ENCODE measurements around the gene RIOX2. TPM values are rescaled to one million over a fixed set of nuclear protein-coding genes. Genes with fewer than 3 reads are reported as not detected.

Gene RIOX2
- total RNA-seq, 3 donors from 2014 or later = 13.5 to 20.8 (median 20.7) TPM

- Histone ChIP-seq H3K36me3 (ENCODE audit: low read depth) (no peaks in the 10 kb centered on the region), H3K4me1 (ENCODE audit: low read depth) (peaks cover 13% of the 10 kb centered on the region), H3K4me3 (no peak overlapping the region), H3K9me3 (no peaks in the 10 kb centered on the region)
- TF ChIP-seq, protein P1, sequence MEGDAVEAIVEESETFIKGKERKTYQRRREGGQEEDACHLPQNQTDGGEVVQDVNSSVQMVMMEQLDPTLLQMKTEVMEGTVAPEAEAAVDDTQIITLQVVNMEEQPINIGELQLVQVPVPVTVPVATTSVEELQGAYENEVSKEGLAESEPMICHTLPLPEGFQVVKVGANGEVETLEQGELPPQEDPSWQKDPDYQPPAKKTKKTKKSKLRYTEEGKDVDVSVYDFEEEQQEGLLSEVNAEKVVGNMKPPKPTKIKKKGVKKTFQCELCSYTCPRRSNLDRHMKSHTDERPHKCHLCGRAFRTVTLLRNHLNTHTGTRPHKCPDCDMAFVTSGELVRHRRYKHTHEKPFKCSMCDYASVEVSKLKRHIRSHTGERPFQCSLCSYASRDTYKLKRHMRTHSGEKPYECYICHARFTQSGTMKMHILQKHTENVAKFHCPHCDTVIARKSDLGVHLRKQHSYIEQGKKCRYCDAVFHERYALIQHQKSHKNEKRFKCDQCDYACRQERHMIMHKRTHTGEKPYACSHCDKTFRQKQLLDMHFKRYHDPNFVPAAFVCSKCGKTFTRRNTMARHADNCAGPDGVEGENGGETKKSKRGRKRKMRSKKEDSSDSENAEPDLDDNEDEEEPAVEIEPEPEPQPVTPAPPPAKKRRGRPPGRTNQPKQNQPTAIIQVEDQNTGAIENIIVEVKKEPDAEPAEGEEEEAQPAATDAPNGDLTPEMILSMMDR (IDR thresholded peaks at IDR 0.05) = no peak
- DNase-seq (no peak), ATAC-seq (no peak)
- intact Hi-C loops (cut with DNase I, micrococcal nuclease) = no loop called here
These were observed 72.9 kb downstream of the RIOX2 start for GRCh38 chr3:97899331-97899730.

- intact Hi-C loops (cut with DNase I, micrococcal nuclease) = no loop called here
- DNase-seq (no peak), ATAC-seq (no peak)
- H3K4me1 ChIP-seq (ENCODE audit: low read depth) = peaks cover 7% of the 10 kb centered on the region
- H3K9me3 ChIP-seq = no peaks in the 10 kb centered on the region
- TF ChIP-seq, protein P1 (IDR thresholded peaks at IDR 0.05) = no peak
- no peak overlapping the region for H3K4me3 ChIP-seq
- H3K36me3 ChIP-seq (ENCODE audit: low read depth) = no peaks in the 10 kb centered on the region
These were observed 75.7 kb downstream of the RIOX2 start for GRCh38 chr3:97896547-97896946.

GRCh38 chr3:97896129-97896528, 76.1 kb downstream of the RIOX2 start:
- ATAC-seq (no peak), DNase-seq (no peak)
- TF ChIP-seq, protein P1 (IDR thresholded peaks at IDR 0.05) = no peak
- Histone ChIP-seq H3K4me3 (no peak overlapping the region), H3K4me1 (ENCODE audit: low read depth) (peaks cover 2% of the 10 kb centered on the region), H3K9me3 (no peaks in the 10 kb centered on the region), H3K36me3 (ENCODE audit: low read depth) (no peaks in the 10 kb centered on the region)
- intact Hi-C loops (cut with DNase I, micrococcal nuclease) = no loop called here

DNA sequence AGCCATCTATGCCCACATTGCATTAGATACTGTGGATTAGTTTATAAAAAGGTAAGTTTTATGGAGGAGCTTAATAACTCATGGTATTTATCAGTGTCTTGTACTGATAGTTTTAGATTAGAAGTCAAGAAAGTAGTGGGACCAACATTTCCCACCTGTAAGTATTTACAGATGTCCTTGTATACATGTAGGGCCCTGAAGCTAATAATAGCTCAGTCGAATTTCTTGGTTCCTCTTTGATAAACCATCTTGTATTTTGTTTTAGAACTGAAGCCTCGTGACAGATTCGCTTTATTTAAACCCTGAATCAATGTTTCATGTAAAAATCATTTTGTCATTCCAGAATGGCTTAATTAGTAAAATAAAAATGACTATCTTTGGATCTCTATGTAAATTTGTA, 77.0 kb downstream of the RIOX2 start:
- H3K36me3 ChIP-seq (ENCODE audit: low read depth) = no peaks in the 10 kb centered on the region
- intact Hi-C loops (cut with DNase I, micrococcal nuclease) = no loop called here

GRCh38 chr3:97892852-97893251, 79.4 kb downstream of the RIOX2 start:
- intact Hi-C loops (cut with DNase I, micrococcal nuclease) = no loop called here
- no peak for DNase-seq
- no peaks in the 10 kb centered on the region for H3K36me3 ChIP-seq (ENCODE audit: low read depth)
- H3K4me3 ChIP-seq = no peak overlapping the region
- H3K4me1 ChIP-seq (ENCODE audit: low read depth) = no peaks in the 10 kb centered on the region
- TF ChIP-seq, protein P1 (IDR thresholded peaks at IDR 0.05) = no peak
- no peak for ATAC-seq
- H3K9me3 ChIP-seq = no peaks in the 10 kb centered on the region

More for the DNA sequence above, 77.0 kb downstream of the RIOX2 start:
- H3K4me3 ChIP-seq = no peak overlapping the region
- no peak for DNase-seq
- no peaks in the 10 kb centered on the region for H3K9me3 ChIP-seq
- ATAC-seq = no peak
- H3K4me1 ChIP-seq (ENCODE audit: low read depth) = no peaks in the 10 kb centered on the region
- TF ChIP-seq, protein P1 (IDR thresholded peaks at IDR 0.05) = no peak

Other genes starting within 250 kb of the RIOX2 start
- 1 to 10 TPM; 2.2 to 6.5 (median 3.7) TPM for gene ARL6, start 207.7 kb downstream of the RIOX2 start, total RNA-seq
- 10 to 100 TPM; 13.6 to 71.6 (median 14.5) TPM for gene CRYBG3, start 150.4 kb downstream of the RIOX2 start, total RNA-seq
- not detected for gene GABRR3, start 62.9 kb upstream of the RIOX2 start, total RNA-seq
- not detected for gene OR5AC2, start 114.7 kb upstream of the RIOX2 start, total RNA-seq
- gene OR5H1, start 158.3 kb upstream of the RIOX2 start, total RNA-seq = not detected
- not detected for gene OR5H14, start 175.0 kb upstream of the RIOX2 start, total RNA-seq
- gene OR5H15, start 194.3 kb upstream of the RIOX2 start, total RNA-seq = not detected